Transverse colon (tissue), 4 donors: ENCODE data around the gene RC3H1. TPM values are rescaled to one million over a fixed set of nuclear protein-coding genes. Genes with fewer than 3 reads are reported as not detected.
"Not testable (repeated sequence)": the region's sequence is repeated elsewhere in the genome, so short reads cannot be mapped to it uniquely, and the experiment has no call there.

ENCODE experiments used
- DNase-seq: peaks from one replicate; pipeline ENCODE4 v3.0.0-alpha.2; 2019
- H3K27ac ChIP-seq, 4 donors: fragments of 200-600 bp; sonication (generic); 2 replicates each; pipeline ENCODE4 v1.5.1; 2016 to 2018; ENCODE audit warnings: inconsistent platforms in 4 of 4
- H3K27me3 ChIP-seq: fragments of 200-600 bp; sonication (generic); 2 replicates; pipeline ENCODE4 v1.5.1; 2017; ENCODE audit warnings: inconsistent platforms
- H3K36me3 ChIP-seq, 4 donors: fragments of 200-600 bp; sonication (generic); 2 replicates each; pipeline ENCODE4 v1.5.1; 2017 to 2019; ENCODE audit warnings: inconsistent platforms in 4 of 4
- H3K4me1 ChIP-seq, 4 donors: fragments of 200-600 bp; sonication (generic); 2 replicates each; pipeline ENCODE4 v1.5.1; 2017 to 2020; ENCODE audit warnings: inconsistent platforms in 4 of 4
- H3K4me3 ChIP-seq, 4 donors: fragments of 200-600 bp; sonication (generic); 1 replicate in 1 of 4; 2 replicates in 3 of 4; pipeline versions ENCODE4 v1.5.1 to v1.6.1; 2017 to 2019; ENCODE audit warnings: inconsistent platforms in 4 of 4
- H3K9me3 ChIP-seq, 2 donors: fragments of 200-600 bp; sonication (generic); 2 replicates each; pipeline ENCODE4 v1.5.1; 2017 to 2019; ENCODE audit warnings: inconsistent platforms in 2 of 2
- CTCF ChIP-seq, 5 experiments: fragments of 200-600 bp in 3 of 5; fragments of 450-650 bp in 2 of 5; sonication (generic) in 3 of 5; IDR thresholded peaks; 1 replicate in 2 of 5; 2 replicates in 3 of 5; pipeline ENCODE4 v1.5.1; 2016 to 2017; ENCODE audit warnings: antibody characterized with exemption in 5 of 5, inconsistent platforms in 3 of 5, mild to moderate bottlenecking in 2 of 5, moderate library complexity in 1 of 5
- EP300 ChIP-seq: sonication (generic); formaldehyde crosslinking; IDR thresholded peaks from one replicate; pipeline ENCODE4 v1.6.1; 2017; ENCODE audit warnings: antibody characterized with exemption, low read depth
- POLR2A ChIP-seq: fragments of 450-650 bp; IDR thresholded peaks from one replicate; pipeline ENCODE4 v1.6.1; 2016; ENCODE audit warnings: antibody characterized with exemption, mild to moderate bottlenecking, moderate library complexity
- POLR2AphosphoS5 ChIP-seq, 3 donors: sonication (generic); formaldehyde crosslinking; IDR thresholded peaks; one replicate each; pipeline ENCODE4 v1.6.1; 2016; ENCODE audit warnings: antibody characterized with exemption in 3 of 3
- WGBS, 2 donors: methylation state at CpG; one replicate each; pipeline ENCODE4 v1.1.5; 2018; ENCODE audit warnings: low coverage in 1 of 2; 5-methylcytosine and 5-hydroxymethylcytosine counted together
- in situ Hi-C, 4 donors: fragments of 200-750 bp; cut with MboI; loops; one replicate each; pipeline versions ENCODE4 v1.15.0 to v1.15.1; 2017; ENCODE audit warnings: low sequenced_read_pairs in 3 of 4, low pct_ligation_motif_present in 1 of 4, low pct_unique_long_range_greater_than_20kb in 1 of 4
- intact Hi-C: fragments of 100-400 bp; cut with DNase I; formaldehyde crosslinking; loops from one replicate; pipeline ENCODE4 v1.15.1; 2023; ENCODE audit warnings: low total_unique reads
- total RNA-seq, 4 donors: library from RNA; depleted of rRNA; stranded (reverse); fragments of >200 nt; gene quantifications; one replicate each; pipeline ENCODE4 v1.1.0, GENCODE V29; 2016

The RC3H1 gene
- total RNA-seq, 4 donors from 2014 or later = 17.9 to 37.9 (median 33.1) TPM

- WGBS, 2 donors = 54 to 74% methylated on average over 5 to 6 of the region's 6 CpGs
- H3K36me3 ChIP-seq = no peaks in the 10 kb centered on the region
- no peaks in the 10 kb centered on the region for H3K4me1 ChIP-seq
- in situ Hi-C loops (no loop called here), intact Hi-C loops (no loop called here)
- H3K9me3 ChIP-seq = no peaks in the 10 kb centered on the region
- H3K27ac ChIP-seq = no peak overlapping the region
- H3K27me3 ChIP-seq = peaks cover 4% of the 10 kb centered on the region
- no peak for DNase-seq
- no peak overlapping the region for H3K4me3 ChIP-seq
- TF ChIP-seq POLR2A (no peak), EP300 (no peak), POLR2AphosphoS5 (IDR thresholded peaks at IDR 0.05) (no peak), CTCF (IDR thresholded peaks at IDR 0.05) (no peak)
These were observed 29.8 kb upstream of the RC3H1 start for GRCh38 chr1:174051956-174052355.

GRCh38 chr1:174049514-174049913 is 27.4 kb upstream of the RC3H1 start:
- 88% methylated on average over 2 of the region's 2 CpGs; no CpG with 5 or more reads in 1 of the 2 donors for WGBS, 2 donors
- DNase-seq = no peak
- in situ Hi-C loops (no loop called here), intact Hi-C loops (no loop called here)
- H3K9me3 ChIP-seq = no peaks in the 10 kb centered on the region
- peaks cover 4% of the 10 kb centered on the region for H3K27me3 ChIP-seq
- peaks cover 0 to 4% (median 2%) of the 10 kb centered on the region in 4 donors for H3K4me1 ChIP-seq
- H3K4me3 ChIP-seq = no peak overlapping the region
- TF ChIP-seq CTCF (IDR thresholded peaks at IDR 0.05) (no peak), POLR2AphosphoS5 (IDR thresholded peaks at IDR 0.05) (no peak), POLR2A (no peak), EP300 (no peak)
- no peaks in the 10 kb centered on the region for H3K36me3 ChIP-seq
- H3K27ac ChIP-seq = no peak overlapping the region

GRCh38 chr1:174044418-174045222 is 22.5 kb upstream of the RC3H1 start:
- H3K4me1 ChIP-seq = peaks cover 0 to 7% (median 2%) of the 10 kb centered on the region in 4 donors
- in situ Hi-C loops (no loop called here), intact Hi-C loops (no loop called here)
- no peak for DNase-seq
- H3K27ac ChIP-seq = no peak overlapping the region
- no peak for TF ChIP-seq CTCF (IDR thresholded peaks at IDR 0.05)
- TF ChIP-seq EP300 = no peak
- no peak for TF ChIP-seq POLR2AphosphoS5 (IDR thresholded peaks at IDR 0.05)
- TF ChIP-seq POLR2A = no peak
- H3K9me3 ChIP-seq = no peaks in the 10 kb centered on the region
- no peaks in the 10 kb centered on the region for H3K27me3 ChIP-seq
- WGBS, 2 donors = 57 to 60% methylated on average over 4 of the region's 4 CpGs
- H3K36me3 ChIP-seq = no peaks in the 10 kb centered on the region
- no peak overlapping the region for H3K4me3 ChIP-seq

GRCh38 chr1:174042509-174042908 is 20.4 kb upstream of the RC3H1 start:
- WGBS, 2 donors = 74 to 83% methylated on average over 3 to 5 of the region's 5 CpGs
- H3K9me3 ChIP-seq, H3K4me1 ChIP-seq, H3K27ac ChIP-seq, H3K4me3 ChIP-seq, DNase-seq, H3K36me3 ChIP-seq, H3K27me3 ChIP-seq, in situ Hi-C loops, intact Hi-C loops: not testable (repeated sequence)
